Vagina (tissue), 2 donors: Measurements from ENCODE around the gene ACSL3. TPM values are rescaled to one million over a fixed set of nuclear protein-coding genes. Genes with fewer than 3 reads are reported as not detected.
A peak's percentile ranks its signal among the peaks of the same experiment; 100 is the strongest.

Experiments
- DNase-seq, 2 donors: peaks; one replicate each; pipeline ENCODE4 v3.0.0-alpha.2; 2017; ENCODE audit errors: extremely low spot score in 2 of 2
- H3K27ac ChIP-seq: fragments of 200-600 bp; sonication (generic); one replicate; pipeline ENCODE4 v1.5.1; 2019
- H3K27me3 ChIP-seq: fragments of 200-600 bp; sonication (generic); one replicate; pipeline ENCODE4 v1.5.1; 2019
- H3K36me3 ChIP-seq, 2 donors: fragments of 200-600 bp; sonication (generic); one replicate each; pipeline ENCODE4 v1.5.1; 2017 to 2019
- H3K4me1 ChIP-seq: fragments of 200-600 bp; sonication (generic); one replicate; pipeline ENCODE4 v1.5.1; 2019
- H3K4me3 ChIP-seq, 2 donors: fragments of 200-600 bp; sonication (generic); 1 replicate in 1 of 2; 2 replicates in 1 of 2; pipeline ENCODE4 v1.5.1; 2016 to 2019
- H3K9me3 ChIP-seq: fragments of 200-600 bp; sonication (generic); one replicate; pipeline ENCODE4 v1.5.1; 2019
- CTCF ChIP-seq, 3 experiments: fragments of 450-650 bp in 2 of 3; fragments of 200-600 bp in 1 of 3; sonication (generic) in 1 of 3; IDR thresholded peaks; one replicate each; pipeline ENCODE4 v1.5.1; 2017 to 2019; ENCODE audit warnings: antibody characterized with exemption in 3 of 3, mild to moderate bottlenecking in 2 of 3, moderate library complexity in 2 of 3
- POLR2A ChIP-seq, 2 donors: fragments of 450-650 bp; IDR thresholded peaks; one replicate each; pipeline ENCODE4 v1.6.1; 2017; ENCODE audit warnings: antibody characterized with exemption in 2 of 2, mild to moderate bottlenecking in 2 of 2, moderate library complexity in 2 of 2
- POLR2AphosphoS5 ChIP-seq, 2 donors: sonication (generic); formaldehyde crosslinking; IDR thresholded peaks; one replicate each; pipeline ENCODE4 v1.9.0; 2017; ENCODE audit warnings: antibody characterized with exemption in 2 of 2, mild to moderate bottlenecking in 2 of 2, low read depth in 1 of 2; ENCODE audit not compliant: insufficient read depth in 1 of 2
- intact Hi-C: fragments of 100-400 bp; cut with DNase I; formaldehyde crosslinking; loops from one replicate; pipeline ENCODE4 v1.15.1; 2023
- total RNA-seq: library from RNA; depleted of rRNA; stranded (reverse); fragments of >200 nt; gene quantifications from one replicate; pipeline ENCODE4 v1.2.3, GENCODE V29; 2016

Gene ACSL3
- total RNA-seq, 1 donor from 2014 or later = 60.4 TPM

DNA sequence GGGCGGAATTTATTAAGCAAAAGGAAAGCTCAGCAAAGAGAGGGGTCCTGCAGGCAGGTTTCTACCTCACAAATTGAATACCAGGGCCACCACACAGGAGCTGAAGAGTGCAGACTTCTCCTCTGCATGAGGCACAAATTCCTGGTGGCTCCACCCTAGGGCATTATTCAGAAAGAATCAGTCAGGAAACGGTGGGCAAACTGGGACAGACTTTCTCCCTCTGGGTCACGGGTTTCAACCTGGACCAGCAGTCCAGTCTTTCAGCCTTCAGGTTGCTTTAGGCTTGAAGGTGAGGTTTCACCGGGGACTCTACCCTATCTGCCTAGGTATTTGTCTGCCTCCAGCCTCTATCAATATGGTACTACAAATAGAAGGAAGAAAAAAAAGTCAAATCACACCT, 41.8 kb downstream of the ACSL3 start:
- no peak for DNase-seq
- H3K27ac ChIP-seq = no peak overlapping the region
- no peaks in the 10 kb centered on the region for H3K36me3 ChIP-seq
- intact Hi-C loops = no loop called here
- TF ChIP-seq POLR2A (IDR thresholded peaks at IDR 0.05) (no peak), POLR2AphosphoS5 (IDR thresholded peaks at IDR 0.05; ENCODE audit: insufficient read depth in 1 of 2, low read depth in 1 of 2) (no peak), CTCF (IDR thresholded peaks at IDR 0.05) (no peak)
- no peak overlapping the region for H3K4me3 ChIP-seq
- no peaks in the 10 kb centered on the region for H3K27me3 ChIP-seq
- peaks cover 25% of the 10 kb centered on the region for H3K4me1 ChIP-seq
- H3K9me3 ChIP-seq = no peaks in the 10 kb centered on the region

DNA sequence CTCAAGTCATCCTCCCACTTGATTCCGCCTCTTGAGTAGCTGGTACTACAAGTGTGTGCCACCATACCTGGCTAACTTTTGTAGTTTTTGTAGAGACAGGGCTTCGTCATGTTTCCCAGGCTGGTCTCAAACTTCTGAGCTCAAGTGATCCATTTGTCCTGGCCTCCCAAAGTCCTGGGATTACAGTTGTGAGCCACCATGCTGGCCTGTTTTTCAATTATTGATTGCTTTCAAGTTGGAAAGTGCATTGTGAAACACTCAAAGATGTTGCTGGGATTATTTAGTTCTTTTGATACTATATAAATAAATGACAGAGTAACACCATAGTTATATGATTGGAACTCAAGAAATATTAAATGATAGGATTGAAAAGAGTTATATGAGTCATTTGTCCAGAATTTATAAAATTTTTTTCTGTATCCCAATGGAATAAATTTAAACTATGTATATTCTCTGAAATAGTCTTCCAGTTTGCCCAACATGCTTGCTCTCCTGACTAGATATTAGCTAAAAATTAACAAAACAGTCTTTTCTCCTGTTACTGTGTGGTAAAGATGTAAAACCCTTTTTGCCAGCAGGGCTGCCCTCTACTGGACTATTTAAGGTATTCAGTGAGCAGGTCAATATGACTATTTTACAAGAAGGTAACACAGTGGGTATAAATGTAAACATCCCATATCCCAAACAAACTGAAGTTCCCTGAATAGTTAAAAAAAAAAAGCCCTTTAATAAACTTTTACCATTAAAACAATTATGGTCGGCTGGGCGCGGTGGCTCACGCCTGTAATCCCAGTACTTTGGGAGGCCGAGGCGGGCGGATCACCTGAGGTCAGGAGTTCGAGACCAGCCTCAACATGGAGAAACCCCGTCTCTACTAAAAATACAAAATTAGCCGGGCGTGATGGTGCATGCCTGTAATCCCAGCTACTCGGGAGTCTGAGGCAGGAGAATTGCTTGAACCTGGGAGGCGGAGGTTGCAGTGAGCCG, 42.7 kb downstream of the ACSL3 start:
- no peaks in the 10 kb centered on the region for H3K9me3 ChIP-seq
- H3K4me1 ChIP-seq = peaks cover 25% of the 10 kb centered on the region
- no peak for DNase-seq
- no peaks in the 10 kb centered on the region for H3K36me3 ChIP-seq
- TF ChIP-seq CTCF (IDR thresholded peaks at IDR 0.05) = peak; percentile 18 to 67 (median 37)
- no peak for TF ChIP-seq POLR2AphosphoS5 (IDR thresholded peaks at IDR 0.05; ENCODE audit: insufficient read depth in 1 of 2, low read depth in 1 of 2)
- TF ChIP-seq POLR2A (IDR thresholded peaks at IDR 0.05) = no peak
- no peaks in the 10 kb centered on the region for H3K27me3 ChIP-seq
- H3K27ac ChIP-seq = no peak overlapping the region
- H3K4me3 ChIP-seq = no peak overlapping the region
- intact Hi-C loops = no loop called here

DNA sequence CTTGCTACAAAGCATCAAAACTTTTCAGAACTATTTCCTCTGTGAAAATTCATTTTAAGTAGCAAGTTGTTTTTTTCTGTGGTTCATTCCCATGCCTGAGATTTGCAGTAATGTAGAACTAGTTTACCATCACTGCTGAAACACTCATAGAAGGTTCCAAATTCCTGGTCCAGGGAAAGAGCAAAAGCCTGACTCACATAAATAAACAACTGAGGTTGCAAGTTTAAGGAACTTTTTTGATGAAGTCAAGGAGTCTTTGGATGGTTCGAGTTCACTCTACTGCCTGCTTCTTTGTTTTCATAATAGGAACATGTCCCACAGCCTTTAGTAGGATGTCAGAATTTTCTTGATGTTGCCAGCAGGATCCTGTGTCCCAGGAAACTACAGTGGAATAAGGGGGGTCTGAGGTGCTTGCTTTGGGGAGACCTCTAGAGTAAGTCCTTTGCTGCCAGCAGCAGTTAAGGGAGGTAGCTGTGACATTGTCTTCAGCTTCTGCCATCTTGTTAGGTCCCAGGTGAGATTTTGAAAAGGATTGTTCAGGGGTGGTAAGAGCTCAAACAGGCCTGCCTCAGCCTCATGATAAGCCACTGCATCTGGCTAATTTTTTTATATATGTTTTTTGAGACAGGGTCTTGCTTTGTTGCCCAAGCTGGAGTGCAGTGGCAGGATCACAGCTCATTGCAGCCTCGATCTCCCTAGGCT, 43.9 kb downstream of the ACSL3 start:
- H3K27me3 ChIP-seq = no peaks in the 10 kb centered on the region
- DNase-seq = no peak
- peaks cover 0 to 7% of the 10 kb centered on the region in 2 donors for H3K36me3 ChIP-seq
- H3K4me3 ChIP-seq = no peak overlapping the region
- H3K27ac ChIP-seq = no peak overlapping the region
- no peaks in the 10 kb centered on the region for H3K9me3 ChIP-seq
- peaks cover 18% of the 10 kb centered on the region for H3K4me1 ChIP-seq
- TF ChIP-seq CTCF (IDR thresholded peaks at IDR 0.05) (no peak), POLR2A (IDR thresholded peaks at IDR 0.05) (no peak), POLR2AphosphoS5 (IDR thresholded peaks at IDR 0.05; ENCODE audit: insufficient read depth in 1 of 2, low read depth in 1 of 2) (no peak)
- intact Hi-C loops = loop anchor here (5.0 kb wide), 1 partner anchor 202 kb away; no protein-coding TSS in a partner anchor

- Histone ChIP-seq H3K36me3 (peaks cover 0 to 9% of the 10 kb centered on the region in 2 donors), H3K27me3 (no peaks in the 10 kb centered on the region), H3K4me1 (peaks cover 8% of the 10 kb centered on the region), H3K9me3 (no peaks in the 10 kb centered on the region), H3K27ac (no peak overlapping the region), H3K4me3 (no peak overlapping the region)
- no peak for DNase-seq
- intact Hi-C loops = loop anchor here (5.0 kb wide), 1 partner anchor 205 kb away; no protein-coding TSS in a partner anchor
- no peak for TF ChIP-seq POLR2A (IDR thresholded peaks at IDR 0.05)
- no peak for TF ChIP-seq CTCF (IDR thresholded peaks at IDR 0.05)
- TF ChIP-seq POLR2AphosphoS5 (IDR thresholded peaks at IDR 0.05; ENCODE audit: insufficient read depth in 1 of 2, low read depth in 1 of 2) = no peak
These were observed 46.2 kb downstream of the ACSL3 start for GRCh38 chr2:222907048-222907447.
